Ureter (tissue), 1 donor: Measurements from ENCODE around the gene CDH13. TPM values are rescaled to one million over a fixed set of nuclear protein-coding genes. Genes with fewer than 3 reads are reported as not detected.

Experiments used
- DNase-seq: peaks from one replicate; pipeline ENCODE4 v3.0.0-alpha.2; 2020; ENCODE audit warnings: low spot score
- total RNA-seq: library from RNA; stranded (reverse); gene quantifications from one replicate; pipeline ENCODE4 v1.2.4, GENCODE V29; 2023
- donor health status: DM: yes; HTN: yes; CAD: no.

The CDH13 gene
- total RNA-seq, 1 donor from 2014 or later, result 5.9 TPM

- no peak for DNase-seq
Measured at GRCh38 chr16:83044589-83044988, 417.8 kb downstream of the CDH13 start.

- no peak for DNase-seq
Measured at GRCh38 chr16:83045790-83046189, 419.0 kb downstream of the CDH13 start.

DNA sequence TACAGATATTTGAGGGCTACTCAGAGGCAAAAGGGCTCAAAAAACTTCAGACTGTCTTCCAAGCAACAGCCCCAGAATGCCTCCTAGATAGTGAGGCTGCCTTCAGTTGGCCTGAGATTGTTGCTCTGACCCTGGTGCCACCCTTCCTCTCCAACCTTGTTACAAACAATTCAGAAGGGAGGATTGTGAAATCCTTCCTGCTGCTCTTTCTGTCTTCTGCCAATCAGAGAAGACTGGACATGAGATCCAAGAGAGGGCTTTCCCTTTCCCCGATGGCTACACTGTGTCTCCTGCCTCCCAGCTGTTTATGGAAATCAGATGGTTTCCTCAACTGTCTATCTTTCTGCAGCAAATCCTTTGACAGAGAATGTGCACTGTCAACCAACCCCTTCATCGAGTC lies 419.9 kb downstream of the CDH13 start:
- DNase-seq, result no peak

DNA sequence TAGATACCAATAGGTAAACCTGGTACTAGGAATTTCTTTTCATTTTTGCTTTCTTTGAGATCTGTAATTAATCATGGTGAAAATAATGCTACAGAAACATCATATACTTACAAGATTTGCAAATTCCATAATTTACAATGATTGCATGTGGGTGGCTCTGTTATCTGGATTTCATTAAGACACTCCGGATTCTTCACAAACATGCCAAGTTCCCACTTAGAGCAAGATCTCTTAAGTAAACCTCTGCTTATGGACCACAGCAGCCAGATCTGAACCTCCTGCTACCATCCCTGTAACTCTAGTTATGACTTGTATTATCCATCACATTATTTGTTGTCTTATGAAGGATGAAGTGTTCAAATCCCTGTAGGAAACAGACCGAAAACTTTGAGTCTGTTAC lies 424.7 kb downstream of the CDH13 start:
- no peak for DNase-seq

- no peak for DNase-seq
Measured at GRCh38 chr16:83054283-83054682, 427.5 kb downstream of the CDH13 start.

DNA sequence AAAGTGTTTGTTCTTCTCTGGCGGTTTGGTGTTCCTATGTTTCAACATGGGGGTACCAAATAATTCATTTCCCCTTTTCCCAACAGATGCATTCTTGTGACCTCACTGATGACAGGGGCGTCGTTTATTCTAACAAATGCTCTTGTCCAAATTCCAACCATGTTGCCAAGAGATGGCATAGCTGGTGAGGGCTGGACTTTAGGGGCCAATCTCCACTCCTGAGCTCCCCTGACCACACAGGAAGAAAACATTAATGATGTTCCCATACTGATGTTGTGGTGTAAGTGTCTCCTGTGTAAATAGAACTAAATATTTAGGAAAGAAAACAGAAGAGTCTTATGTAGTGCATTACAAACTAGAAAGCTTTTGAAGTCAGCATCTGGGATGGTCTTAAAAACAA lies 431.6 kb downstream of the CDH13 start:
- DNase-seq, result no peak

- DNase-seq, result no peak
Measured at GRCh38 chr16:83059237-83059636, 432.5 kb downstream of the CDH13 start.

- no peak for DNase-seq
Measured at GRCh38 chr16:83066011-83066410, 439.2 kb downstream of the CDH13 start.

GRCh38 chr16:83066881-83067280 lies 440.1 kb downstream of the CDH13 start:
- no peak for DNase-seq

DNA sequence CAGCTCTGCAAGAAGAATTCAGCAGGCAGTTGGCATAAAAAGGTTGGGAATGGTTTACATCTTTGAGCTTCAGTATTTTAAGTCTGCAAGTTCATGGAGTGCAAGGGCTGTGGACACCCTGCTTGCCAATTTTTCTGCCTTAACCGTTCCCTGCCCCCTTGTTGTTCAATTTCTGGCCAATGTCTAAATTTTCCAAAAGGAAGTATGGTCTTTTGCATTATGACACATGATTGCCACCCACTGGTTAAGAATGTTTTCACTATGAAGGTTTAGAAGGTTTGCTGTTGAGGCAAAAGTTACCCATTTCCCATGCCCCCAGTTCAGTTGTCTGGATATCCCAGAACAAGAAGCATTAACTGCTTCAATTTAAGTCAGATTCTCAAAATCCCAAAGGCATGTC lies 441.9 kb downstream of the CDH13 start:
- DNase-seq, result no peak

GRCh38 chr16:83070416-83071209 lies 443.8 kb downstream of the CDH13 start:
- DNase-seq, result no peak

- no peak for DNase-seq
Measured at GRCh38 chr16:83075956-83076355, 449.2 kb downstream of the CDH13 start.

DNA sequence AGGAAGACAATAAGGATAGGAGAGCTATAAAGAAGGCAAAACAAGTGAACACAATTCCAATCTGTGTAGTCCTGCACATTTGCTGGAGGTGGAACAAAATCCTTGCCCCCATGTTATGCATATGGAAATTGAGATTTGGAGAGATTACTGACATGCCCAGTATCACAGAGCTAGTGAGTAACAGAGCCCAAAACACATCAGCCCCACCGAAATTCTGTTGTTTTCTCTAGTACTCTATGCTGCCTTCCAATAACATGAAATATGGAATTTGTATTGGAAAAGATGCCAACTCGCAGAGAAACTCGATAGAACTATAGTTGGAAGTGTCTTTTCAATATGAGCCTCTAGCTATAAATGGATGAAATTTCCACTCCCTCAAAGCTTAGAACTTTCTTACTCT lies 456.6 kb downstream of the CDH13 start:
- DNase-seq, result no peak

DNA sequence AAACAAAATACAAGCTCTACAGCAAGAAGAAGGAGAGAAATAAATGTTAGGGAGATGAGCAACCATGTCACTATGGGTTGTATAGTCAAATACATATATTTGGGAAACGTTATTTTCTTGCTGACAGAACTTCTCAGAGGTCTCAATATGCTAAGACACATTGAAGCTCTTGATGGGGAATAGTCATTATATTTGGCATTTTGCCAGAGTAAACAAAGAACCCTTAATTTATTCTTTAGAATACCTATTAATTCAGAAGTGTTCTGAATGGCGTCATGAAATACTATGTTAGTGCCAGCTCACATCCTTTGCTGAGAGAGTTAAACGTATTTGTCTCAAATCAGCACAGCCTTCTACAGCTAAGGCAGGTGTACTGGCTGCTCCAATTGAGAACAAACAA lies 458.9 kb downstream of the CDH13 start:
- DNase-seq, result no peak

DNA sequence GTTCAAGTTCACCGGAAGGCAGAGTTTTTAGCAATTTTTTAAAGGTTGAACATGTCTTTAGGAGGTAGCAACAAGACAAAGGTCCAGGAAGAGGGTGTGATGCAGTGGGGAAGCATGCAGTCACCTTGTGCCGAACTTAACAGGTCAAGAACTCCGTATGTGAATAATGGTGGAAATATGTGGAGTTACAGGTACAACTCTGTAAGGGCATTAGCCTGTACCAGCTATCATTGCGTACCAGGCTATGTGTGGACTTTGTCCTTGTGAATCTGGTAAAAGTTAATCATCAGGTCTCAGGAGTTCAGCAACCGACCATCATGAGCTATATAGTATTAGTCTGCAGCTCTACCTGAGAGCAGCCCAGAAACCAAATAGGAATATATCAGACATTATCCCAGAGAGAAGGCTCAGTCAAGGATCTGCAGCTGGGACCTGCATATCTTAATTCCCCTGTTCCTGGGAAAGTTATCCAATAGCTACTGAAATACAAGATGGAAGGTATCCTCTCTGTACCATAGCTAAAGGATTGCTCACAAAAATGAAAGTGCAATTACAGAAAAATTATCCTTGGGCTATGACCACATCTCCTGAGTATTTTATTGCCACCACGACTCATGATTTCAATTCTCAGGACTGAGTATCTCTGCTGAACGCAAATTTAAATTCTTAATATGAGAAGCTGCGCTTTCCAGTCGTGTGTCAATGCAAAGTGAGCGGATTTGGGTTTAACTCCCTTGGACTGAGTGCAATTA lies 469.3 kb downstream of the CDH13 start:
- no peak for DNase-seq

DNA sequence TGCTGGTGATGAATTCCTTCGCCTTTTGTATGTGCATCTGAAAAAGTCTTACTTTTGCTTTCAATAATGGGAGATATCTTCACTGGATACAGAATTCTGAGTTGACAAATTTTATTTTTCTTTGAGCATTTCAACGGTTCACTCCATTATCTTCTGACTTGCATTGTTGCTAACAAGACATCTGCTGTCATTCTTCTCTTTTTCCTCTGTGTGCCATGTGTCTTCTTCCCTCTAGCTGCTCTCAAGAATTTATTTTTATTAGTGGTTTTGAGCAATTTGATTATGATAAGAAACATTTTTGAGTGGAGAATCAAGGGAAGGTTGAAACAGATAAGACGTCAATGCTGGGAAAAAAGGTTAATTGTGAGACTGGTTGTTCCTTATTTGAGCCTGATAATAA lies 471.8 kb downstream of the CDH13 start:
- DNase-seq, result no peak

DNA sequence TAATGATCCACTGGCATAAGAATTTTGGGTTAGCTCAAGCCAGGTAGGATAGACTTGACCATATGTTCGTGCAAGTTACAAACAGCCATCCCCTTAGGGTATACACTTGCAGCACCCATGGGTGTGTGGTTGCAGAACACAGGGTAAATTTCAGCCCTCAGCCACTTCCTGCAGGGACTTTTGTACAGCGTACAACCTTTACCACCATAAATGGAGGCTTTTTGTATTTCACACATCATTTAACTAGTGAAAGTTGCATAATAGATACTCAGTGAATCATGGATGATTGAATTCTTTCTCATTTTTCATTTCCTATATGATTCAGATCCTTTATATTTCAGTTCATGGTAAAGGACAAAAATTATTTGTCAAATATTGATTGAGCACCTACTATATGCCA lies 473.9 kb downstream of the CDH13 start:
- no peak for DNase-seq

DNA sequence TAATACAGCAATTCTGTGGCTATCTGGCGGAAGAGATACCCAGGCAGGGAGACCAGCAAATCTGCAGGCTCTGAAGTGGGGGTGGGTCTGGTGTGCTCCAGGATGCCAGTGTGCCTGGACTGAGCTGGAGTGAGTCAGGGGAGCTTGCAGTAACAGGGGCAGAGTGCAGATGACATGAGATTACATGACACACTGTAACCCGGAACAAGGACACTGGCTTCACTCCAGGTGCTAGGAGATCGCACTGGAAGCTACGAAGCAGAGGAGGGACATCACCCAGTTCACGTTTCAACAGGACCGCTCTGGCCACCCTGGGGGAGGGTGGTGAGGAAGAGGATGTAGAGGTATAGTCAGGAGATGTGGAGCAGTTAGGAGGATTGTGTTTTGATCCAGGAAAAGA lies 475.6 kb downstream of the CDH13 start:
- no peak for DNase-seq

DNA sequence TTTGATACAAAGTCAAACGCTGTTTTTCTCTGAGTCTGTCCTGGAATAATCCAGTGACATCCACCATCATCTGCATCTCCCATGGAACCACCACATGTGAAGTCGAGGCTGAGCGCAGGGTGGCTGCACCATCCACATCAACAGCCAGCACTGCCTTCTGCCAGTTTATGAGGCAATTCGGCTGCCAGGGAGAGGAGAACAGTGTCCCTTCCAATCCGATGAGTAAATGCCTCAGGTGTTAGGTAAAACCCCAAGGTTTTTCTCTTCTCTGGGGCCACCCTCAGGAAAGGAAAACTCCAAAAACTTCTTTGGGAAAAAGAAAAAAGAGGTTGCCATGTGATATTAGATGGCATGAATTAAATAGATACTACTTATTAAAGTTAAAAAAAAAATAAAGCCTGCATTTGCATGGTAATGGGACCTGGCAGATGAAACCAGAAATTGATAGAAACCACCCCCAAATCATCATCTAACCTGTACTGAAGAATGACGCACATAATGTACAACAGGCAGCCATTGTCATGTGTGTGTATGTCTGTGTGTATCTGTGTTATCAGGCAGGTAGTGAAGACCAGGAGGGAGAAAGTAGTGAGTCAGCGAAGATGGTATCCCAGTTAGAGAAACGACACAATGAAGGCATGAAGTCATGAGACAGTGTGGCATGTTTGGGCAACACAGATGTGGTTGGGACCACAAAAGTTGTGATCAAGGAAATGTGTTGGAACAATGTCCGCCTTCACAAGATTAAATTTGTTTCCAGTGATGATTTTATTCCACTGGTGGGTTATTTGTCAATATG lies 478.7 kb downstream of the CDH13 start:
- no peak for DNase-seq

GRCh38 chr16:83109490-83110125 lies 482.8 kb downstream of the CDH13 start:
- DNase-seq, result no peak

- DNase-seq, result no peak
Measured at GRCh38 chr16:83110269-83110668, 483.5 kb downstream of the CDH13 start.

DNA sequence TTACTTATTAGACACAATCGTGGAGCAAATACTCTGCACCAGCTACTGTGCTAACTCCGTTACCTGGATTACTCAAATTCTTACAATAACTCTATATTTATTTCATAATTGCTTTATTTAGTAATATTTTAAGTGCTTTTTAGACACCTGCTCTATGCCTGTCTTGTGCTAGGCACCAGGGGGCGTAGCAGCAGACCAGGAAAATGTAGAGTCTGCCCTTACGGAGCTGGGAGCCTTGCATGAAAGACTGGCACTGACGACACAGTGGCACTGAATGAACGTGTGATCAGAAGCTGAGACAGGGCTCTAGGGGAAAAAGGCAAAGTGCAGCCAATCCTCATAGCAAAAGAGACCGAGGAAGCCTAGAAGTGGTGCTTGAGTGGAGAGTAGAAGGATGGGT lies 486.5 kb downstream of the CDH13 start:
- DNase-seq, result no peak
